A549 (cell line): Measurements from ENCODE around the gene IL3. TPM values are rescaled to one million over a fixed set of nuclear protein-coding genes. Genes with fewer than 3 reads are reported as not detected.

Experiments
- ATAC-seq, 2 experiments: fragments of 200-7000 bp in 1 of 2; fragments of >200 bp in 1 of 2; cut with Nextera tagmentation in 1 of 2; cut with Tn5 transposase in 1 of 2; 3 replicates each; pipeline versions ENCODE4 v1.8.0 to v1.9.1; 2018 to 2020; ENCODE audit warnings: mild to moderate bottlenecking in 1 of 2, moderate library complexity in 1 of 2
- CTCF ChIA-PET: fragments of 300-600 bp; sonication (Branson Sonifier 250); formaldehyde crosslinking; extraction: SDS; loops from one replicate; lab custom pipeline; 2021; ENCODE audit warnings: antibody characterized with exemption, inconsistent platforms; lab: Yijun Ruan, JAX
- POLR2A ChIA-PET: fragments of 350-600 bp; formaldehyde crosslinking; extraction: SDS; loops from one replicate; lab custom pipeline; 2021; ENCODE audit warnings: antibody characterized with exemption, inconsistent platforms; lab: Yijun Ruan, JAX
- DNase-seq, 2 experiments: peaks; one replicate each; pipeline versions ENCODE4 v3.0.0 to v3.0.0-alpha.2; 2011 to 2016; ENCODE audit warnings: low read depth in 1 of 2, low spot score in 1 of 2
- FAIRE-seq: peaks from 2 replicates; lab custom pipeline; 2011; peaks lifted over from hg19 to GRCh38; lab: Jason Lieb, UNC
- H3K27ac ChIP-seq, 2 experiments: fragments of >200 bp; sonication (Bioruptor Twin); formaldehyde crosslinking; 3 replicates each; pipeline ENCODE4 v1.5.1; 2016 to 2017
- H3K4me1 ChIP-seq: fragments of >200 bp; sonication (Bioruptor Twin); formaldehyde crosslinking; 3 replicates; pipeline ENCODE4 v1.6.1; 2016
- H3K4me2 ChIP-seq: fragments of >200 bp; sonication (Bioruptor Twin); formaldehyde crosslinking; 3 replicates; pipeline ENCODE4 v1.6.1; 2016
- H3K4me3 ChIP-seq: fragments of >200 bp; sonication (Bioruptor Twin); formaldehyde crosslinking; 3 replicates; pipeline ENCODE4 v1.5.1; 2016
- H3K9me3 ChIP-seq: fragments of >200 bp; sonication (Bioruptor Twin); formaldehyde crosslinking; 3 replicates; pipeline ENCODE4 v1.6.1; 2016
- BCL3 ChIP-seq: fragments of >200 bp; sonication (Bioruptor Twin); formaldehyde crosslinking; IDR thresholded peaks from 3 replicates; pipeline ENCODE4 v1.6.1; 2016
- CEBPB ChIP-seq, 2 experiments: fragments of >200 bp in 1 of 2; sonication (Bioruptor Twin) in 1 of 2; formaldehyde crosslinking in 1 of 2; IDR thresholded peaks; 2 replicates each; pipeline ENCODE4 v1.6.1; 2012 to 2016
- E2F6 ChIP-seq: IDR thresholded peaks from 2 replicates; pipeline ENCODE4 v1.6.1; 2012; ENCODE audit warnings: low read depth, borderline replicate concordance
- ELK1 ChIP-seq: fragments of 150-350 bp; IDR thresholded peaks from 2 replicates; pipeline ENCODE4 v1.6.1; 2014; ENCODE audit warnings: low read depth, mild to moderate bottlenecking, low read length
- ESRRA ChIP-seq: fragments of 150-350 bp; IDR thresholded peaks from 2 replicates; pipeline ENCODE4 v1.6.1; 2014; ENCODE audit warnings: mild to moderate bottlenecking, low read length, borderline replicate concordance
- HMGXB4 ChIP-seq: fragments of 250-450 bp; sonication (Bioruptor Pico); IDR thresholded peaks from 2 replicates; pipeline ENCODE4 v1.5.0; 2021; ENCODE audit warnings: mild to moderate bottlenecking, moderate library complexity, borderline replicate concordance
- HOXB5 ChIP-seq: fragments of 250-450 bp; sonication (Bioruptor Pico); IDR thresholded peaks from 2 replicates; pipeline ENCODE4 v1.5.0; 2020; ENCODE audit warnings: mild to moderate bottlenecking, moderate library complexity
- JUN ChIP-seq, 2 experiments: fragments of >200 bp; sonication (Bioruptor Twin); formaldehyde crosslinking; IDR thresholded peaks; 2 replicates in 1 of 2; 3 replicates in 1 of 2; pipeline ENCODE4 v1.6.1; 2016 to 2017
- KDM1A ChIP-seq: fragments of 200-600 bp; sonication (generic); IDR thresholded peaks from 2 replicates; pipeline ENCODE4 v1.6.1; 2016; ENCODE audit warnings: low read depth, mild to moderate bottlenecking
- KDM5A ChIP-seq: fragments of 200-600 bp; sonication (generic); IDR thresholded peaks from 2 replicates; pipeline ENCODE4 v1.6.1; 2016; ENCODE audit warnings: antibody characterized with exemption, mild to moderate bottlenecking
- MAFK ChIP-seq: fragments of 450-650 bp; IDR thresholded peaks from 2 replicates; pipeline ENCODE4 v1.6.1; 2014; ENCODE audit not compliant: partially characterized antibody
- MYC ChIP-seq: IDR thresholded peaks from 2 replicates; pipeline ENCODE4 v1.6.1; 2012; ENCODE audit warnings: mild to moderate bottlenecking, inconsistent platforms, low read length, improper control_type of control experiment, borderline replicate concordance
- NPAS2 ChIP-seq: fragments of 250-450 bp; sonication (Bioruptor Pico); IDR thresholded peaks from 2 replicates; pipeline ENCODE4 v1.8.0; 2022; ENCODE audit warnings: mild to moderate bottlenecking, moderate library complexity, borderline replicate concordance
- NR3C1 ChIP-seq: fragments of >200 bp; sonication (Bioruptor Twin); formaldehyde crosslinking; IDR thresholded peaks from 3 replicates; pipeline ENCODE4 v1.6.1; 2017
- PHF8 ChIP-seq: fragments of 200-600 bp; sonication (generic); IDR thresholded peaks from 2 replicates; pipeline ENCODE4 v1.6.1; 2016; ENCODE audit warnings: low read depth, mild to moderate bottlenecking, antibody characterized with exemption, moderate library complexity, borderline replicate concordance
- POLR2A ChIP-seq: IDR thresholded peaks from 2 replicates; pipeline ENCODE4 v1.6.1; 2012; ENCODE audit warnings: mild to moderate bottlenecking, low read length
- RAD21 ChIP-seq, 2 experiments: fragments of >200 bp in 1 of 2; sonication (Bioruptor Twin) in 1 of 2; formaldehyde crosslinking in 1 of 2; IDR thresholded peaks in 1 of 2; conservative IDR thresholded peaks in 1 of 2; 2 replicates in 1 of 2; 3 replicates in 1 of 2; pipeline ENCODE4 v1.6.1; 2012 to 2018; ENCODE audit warnings: inconsistent platforms in 1 of 2
- RNF2 ChIP-seq: fragments of 200-600 bp; sonication (generic); IDR thresholded peaks from 2 replicates; pipeline ENCODE4 v1.6.1; 2016; ENCODE audit warnings: low read depth, mild to moderate bottlenecking, antibody characterized with exemption, moderate library complexity, borderline replicate concordance
- TP53 ChIP-seq: fragments of 250-450 bp; sonication (Bioruptor Pico); IDR thresholded peaks from 2 replicates; pipeline ENCODE4 v1.5.0; 2021; ENCODE audit warnings: mild to moderate bottlenecking, moderate library complexity
- ZSCAN20 ChIP-seq: fragments of 250-450 bp; sonication (Bioruptor Pico); IDR thresholded peaks from 2 replicates; pipeline ENCODE4 v1.8.0; 2022; ENCODE audit warnings: mild to moderate bottlenecking, moderate library complexity
- whole genome bisulfite sequencing: methylation state at CpG from one replicate; pipeline ENCODE4 v1.1.6; 2017; ENCODE audit errors: missing lambda C conversion rate; 5-methylcytosine and 5-hydroxymethylcytosine counted together
- polyA plus RNA-seq, 4 experiments: library from polyadenylated mRNA; depleted of rRNA in 3 of 4; stranded (reverse); fragments of >200 nt; fragmentation: RNase III in 1 of 4; extraction: RNeasy Plus Mini Kit Qiagen cat#74134 plus additional on column Dnase treatment in 1 of 4; gene quantifications; 2 replicates in 3 of 4; 3 replicates in 1 of 4; pipeline ENCODE4 v1.2.3, GENCODE V29; 2011 to 2017
- TF ChIP-seq, protein P1 (sequence below): fragments of 250-450 bp; sonication (Bioruptor Pico); IDR thresholded peaks from 2 replicates; pipeline ENCODE4 v1.5.0; 2020; ENCODE audit warnings: low read depth, mild to moderate bottlenecking, moderate library complexity
- TF ChIP-seq, protein P2 (sequence below): fragments of 200-600 bp; sonication (generic); IDR thresholded peaks from 2 replicates; pipeline ENCODE4 v1.6.1; 2016; ENCODE audit warnings: antibody characterized with exemption, mild to moderate bottlenecking, moderate library complexity

The IL3 gene
- polyA plus RNA-seq, 2 of the 4 experiments (the other 2 are of a cell fraction), result not detected

DNA sequence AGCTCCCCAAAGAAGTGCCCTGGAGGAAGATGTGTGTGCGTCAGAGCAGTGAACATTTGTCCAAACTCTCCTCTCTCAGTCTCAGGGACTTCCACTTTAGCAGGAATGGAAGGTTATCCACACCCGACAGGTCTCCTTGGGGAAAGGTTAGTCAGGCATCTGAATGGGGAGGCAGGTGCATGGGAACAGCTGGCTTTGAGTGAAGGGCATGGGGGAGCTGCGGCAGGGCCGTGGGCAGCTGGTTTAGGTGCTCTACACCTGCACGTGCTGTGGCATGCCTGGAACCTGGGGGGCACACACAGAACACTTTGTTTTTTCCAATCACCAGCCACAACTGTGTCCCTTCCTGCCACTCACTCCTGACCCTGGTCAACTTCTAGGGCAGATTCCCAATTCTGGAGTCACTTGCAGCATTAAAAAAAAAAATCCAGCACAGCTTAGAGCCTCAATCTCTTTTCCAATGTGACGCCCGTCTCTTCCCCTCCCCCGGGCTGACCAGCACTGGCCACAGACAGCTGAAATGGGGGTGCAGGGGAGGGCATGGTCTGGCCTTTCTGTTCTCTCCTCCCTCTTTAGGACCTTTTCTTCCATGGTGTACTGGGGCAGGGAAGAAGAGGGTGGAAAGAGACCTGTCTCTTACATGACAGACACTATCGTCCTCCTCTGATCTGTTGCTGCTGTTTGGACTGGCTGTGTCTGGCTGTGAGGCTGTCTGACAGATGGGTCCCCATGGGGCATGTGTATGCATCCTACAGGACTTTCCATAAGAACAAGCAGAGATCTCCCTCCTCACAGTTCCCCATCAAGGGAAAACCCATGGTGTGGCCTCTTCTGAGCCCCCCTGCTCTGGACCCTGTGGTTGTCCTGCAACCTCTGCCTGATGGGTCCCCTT lies 9.5 kb upstream of the IL3 start (continued):
- no peak for TF ChIP-seq HMGXB4
- no peak for TF ChIP-seq JUN (IDR thresholded peaks at IDR 0.05)
- no peak for TF ChIP-seq PHF8
- TF ChIP-seq CEBPB (IDR thresholded peaks at IDR 0.05), result no peak
- TF ChIP-seq HOXB5 (CRISPR knock-in tag), result no peak
- no peak for TF ChIP-seq ESRRA
- no peak for TF ChIP-seq NPAS2 (CRISPR knock-in tag)
- no peak for TF ChIP-seq RNF2
- TF ChIP-seq POLR2A, result no peak

DNA sequence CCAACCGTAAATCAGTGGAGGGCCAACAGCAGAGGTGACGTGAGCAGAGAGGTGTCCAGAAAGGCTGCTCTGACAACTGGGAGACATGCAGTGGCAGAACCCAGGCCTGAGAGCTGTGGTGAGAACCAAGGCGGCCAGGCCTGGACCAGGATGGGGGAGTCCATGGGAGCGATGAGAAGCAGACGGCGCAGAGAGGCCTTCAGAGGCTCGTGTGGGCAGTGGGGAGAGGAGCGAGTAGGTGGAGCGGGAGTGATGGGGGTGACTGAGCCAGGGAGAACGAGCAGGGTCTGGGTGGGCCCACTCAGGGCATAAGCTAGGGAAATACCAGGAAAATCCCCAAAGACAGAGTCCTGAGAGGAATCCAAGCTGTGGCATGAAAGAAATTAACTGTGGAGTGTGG lies 7.9 kb upstream of the IL3 start:
- no peak for TF ChIP-seq ELK1
- no peak for TF ChIP-seq MAFK
- no peak for TF ChIP-seq BCL3
- TF ChIP-seq KDM1A, result no peak
- TF ChIP-seq RAD21 (conservative IDR thresholded peaks at IDR 0.05 in 1 of 2, IDR thresholded peaks at IDR 0.05 in 1 of 2), result no peak
- TF ChIP-seq E2F6, result no peak
- no peak for TF ChIP-seq PHF8
- TF ChIP-seq MYC, result no peak
- no peak for TF ChIP-seq HOXB5 (CRISPR knock-in tag)
- TF ChIP-seq NR3C1, result no peak
- TF ChIP-seq, protein P1, sequence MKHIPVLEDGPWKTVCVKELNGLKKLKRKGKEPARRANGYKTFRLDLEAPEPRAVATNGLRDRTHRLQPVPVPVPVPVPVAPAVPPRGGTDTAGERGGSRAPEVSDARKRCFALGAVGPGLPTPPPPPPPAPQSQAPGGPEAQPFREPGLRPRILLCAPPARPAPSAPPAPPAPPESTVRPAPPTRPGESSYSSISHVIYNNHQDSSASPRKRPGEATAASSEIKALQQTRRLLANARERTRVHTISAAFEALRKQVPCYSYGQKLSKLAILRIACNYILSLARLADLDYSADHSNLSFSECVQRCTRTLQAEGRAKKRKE, result no peak
- TF ChIP-seq TP53 (CRISPR knock-in tag), result no peak
- TF ChIP-seq ESRRA, result no peak
- TF ChIP-seq KDM5A, result no peak
- TF ChIP-seq, protein P2, sequence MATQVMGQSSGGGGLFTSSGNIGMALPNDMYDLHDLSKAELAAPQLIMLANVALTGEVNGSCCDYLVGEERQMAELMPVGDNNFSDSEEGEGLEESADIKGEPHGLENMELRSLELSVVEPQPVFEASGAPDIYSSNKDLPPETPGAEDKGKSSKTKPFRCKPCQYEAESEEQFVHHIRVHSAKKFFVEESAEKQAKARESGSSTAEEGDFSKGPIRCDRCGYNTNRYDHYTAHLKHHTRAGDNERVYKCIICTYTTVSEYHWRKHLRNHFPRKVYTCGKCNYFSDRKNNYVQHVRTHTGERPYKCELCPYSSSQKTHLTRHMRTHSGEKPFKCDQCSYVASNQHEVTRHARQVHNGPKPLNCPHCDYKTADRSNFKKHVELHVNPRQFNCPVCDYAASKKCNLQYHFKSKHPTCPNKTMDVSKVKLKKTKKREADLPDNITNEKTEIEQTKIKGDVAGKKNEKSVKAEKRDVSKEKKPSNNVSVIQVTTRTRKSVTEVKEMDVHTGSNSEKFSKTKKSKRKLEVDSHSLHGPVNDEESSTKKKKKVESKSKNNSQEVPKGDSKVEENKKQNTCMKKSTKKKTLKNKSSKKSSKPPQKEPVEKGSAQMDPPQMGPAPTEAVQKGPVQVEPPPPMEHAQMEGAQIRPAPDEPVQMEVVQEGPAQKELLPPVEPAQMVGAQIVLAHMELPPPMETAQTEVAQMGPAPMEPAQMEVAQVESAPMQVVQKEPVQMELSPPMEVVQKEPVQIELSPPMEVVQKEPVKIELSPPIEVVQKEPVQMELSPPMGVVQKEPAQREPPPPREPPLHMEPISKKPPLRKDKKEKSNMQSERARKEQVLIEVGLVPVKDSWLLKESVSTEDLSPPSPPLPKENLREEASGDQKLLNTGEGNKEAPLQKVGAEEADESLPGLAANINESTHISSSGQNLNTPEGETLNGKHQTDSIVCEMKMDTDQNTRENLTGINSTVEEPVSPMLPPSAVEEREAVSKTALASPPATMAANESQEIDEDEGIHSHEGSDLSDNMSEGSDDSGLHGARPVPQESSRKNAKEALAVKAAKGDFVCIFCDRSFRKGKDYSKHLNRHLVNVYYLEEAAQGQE, result no peak
- TF ChIP-seq ZSCAN20, result no peak
- no peak overlapping the region for H3K4me2 ChIP-seq
- ChIA-PET CTCF (interaction anchor here (5.5 kb wide), 1 partner anchor 11 kb away, joined by 60 read pairs; no protein-coding TSS in a partner anchor), POLR2A (no interaction called here)
- no peak overlapping the region for H3K4me3 ChIP-seq
- FAIRE-seq (no peak), DNase-seq (no peak), ATAC-seq (no peak)
- no peak overlapping the region for H3K27ac ChIP-seq
- H3K4me1 ChIP-seq, result no peaks in the 10 kb centered on the region
- WGBS, result 62% methylated on average over 10 of the region's 10 CpGs
- H3K9me3 ChIP-seq, result no peaks in the 10 kb centered on the region
